CD8-positive, alpha-beta memory T cell (primary cell): ENCODE results near the gene MRFAP1L1. TPM values are rescaled to one million over a fixed set of nuclear protein-coding genes. Genes with fewer than 3 reads are reported as not detected.

Source experiments
- CTCF ChIA-PET: fragments of 350-600 bp; sonication (Branson Sonifier 250); formaldehyde crosslinking; loops from one replicate; lab custom pipeline; 2021; ENCODE audit warnings: antibody characterized with exemption; lab: Charles Lee
- POLR2A ChIA-PET: fragments of 350-600 bp; sonication (Branson Sonifier 250); formaldehyde crosslinking; loops from one replicate; lab custom pipeline; 2021; ENCODE audit warnings: antibody characterized with exemption; lab: Charles Lee
- DNase-seq, 5 donors: peaks; one replicate each; pipeline versions ENCODE4 v3.0.0 to v3.0.0-alpha.2; 2020 to 2022; ENCODE audit warnings: mixed read lengths in 1 of 5
- H3K27ac ChIP-seq: one replicate; pipeline ENCODE4 v1.7.0; 2013; ENCODE audit warnings: low read depth, mild to moderate bottlenecking, low read length, moderate library complexity
- H3K27me3 ChIP-seq: 2 replicates; pipeline ENCODE4 v1.7.0; 2013; ENCODE audit warnings: low read length, mild to moderate bottlenecking; ENCODE audit not compliant: insufficient read depth, poor library complexity, severe bottlenecking
- H3K36me3 ChIP-seq: 2 replicates; pipeline ENCODE4 v1.7.0; 2013; ENCODE audit warnings: mild to moderate bottlenecking, low read length, moderate library complexity; ENCODE audit not compliant: insufficient read depth
- H3K4me1 ChIP-seq: 2 replicates; pipeline ENCODE4 v1.7.0; 2013; ENCODE audit warnings: mild to moderate bottlenecking, low read length, moderate library complexity; ENCODE audit not compliant: insufficient read depth
- H3K4me3 ChIP-seq: 2 replicates; pipeline ENCODE4 v1.7.0; 2013; ENCODE audit warnings: mild to moderate bottlenecking, low read length
- H3K9me3 ChIP-seq: 2 replicates; pipeline ENCODE4 v1.7.0; 2013; ENCODE audit warnings: mild to moderate bottlenecking, low read length
- H3K27ac Mint-ChIP-seq, 8 donors: one replicate each; pipeline ENCODE4 v1.8.0; 2020 to 2021; ENCODE audit warnings: mixed read lengths in 8 of 8, mild to moderate bottlenecking in 6 of 8, inconsistent platforms in 3 of 8, moderate library complexity in 3 of 8
- H3K27me3 Mint-ChIP-seq, 2 donors: one replicate each; pipeline ENCODE4 v1.8.0; 2020 to 2021; ENCODE audit warnings: mixed read lengths in 2 of 2, mild to moderate bottlenecking in 1 of 2, moderate library complexity in 1 of 2
- H3K36me3 Mint-ChIP-seq, 3 donors: one replicate each; pipeline ENCODE4 v1.8.0; 2020 to 2021; ENCODE audit warnings: mixed read lengths in 3 of 3, inconsistent platforms in 1 of 3, mild to moderate bottlenecking in 1 of 3
- H3K4me1 Mint-ChIP-seq, 3 donors: one replicate each; pipeline ENCODE4 v1.8.0; 2020 to 2021; ENCODE audit warnings: mixed read lengths in 3 of 3, inconsistent platforms in 1 of 3, mild to moderate bottlenecking in 1 of 3
- H3K4me3 Mint-ChIP-seq, 7 donors: one replicate each; pipeline ENCODE4 v1.8.0; 2020 to 2021; ENCODE audit warnings: mixed read lengths in 7 of 7, mild to moderate bottlenecking in 6 of 7, moderate library complexity in 4 of 7, inconsistent platforms in 2 of 7
- H3K9me3 Mint-ChIP-seq, 5 donors: one replicate each; pipeline ENCODE4 v1.8.0; 2020 to 2022; ENCODE audit warnings: mixed read lengths in 5 of 5, mild to moderate bottlenecking in 3 of 5, moderate library complexity in 2 of 5, inconsistent platforms in 1 of 5
- polyA plus RNA-seq: library from polyadenylated mRNA; unstranded; fragments of 300-500 nt; fragmentation: Illumina TruSeq; gene quantifications from one replicate; pipeline ENCODE4 v1.2.3, GENCODE V29; 2021
- total RNA-seq, 2 experiments: library from RNA; stranded (reverse); gene quantifications; one replicate each; pipeline ENCODE4 v1.2.3, GENCODE V29; 2021

MRFAP1L1 gene
- total and polyA plus RNA-seq, 3 experiments from 2014 or later, result 54.9 to 142 (median 55.9) TPM

- DNase-seq, result no peak
- Histone ChIP-seq H3K4me3 (no peak overlapping the region), H3K36me3 (peaks cover 3% of the 10 kb centered on the region), H3K4me1 (peaks cover 34% of the 10 kb centered on the region), H3K27me3 (no peaks in the 10 kb centered on the region), H3K27ac (no peak overlapping the region), H3K9me3 (no peaks in the 10 kb centered on the region)
- peak overlapping the region in 6 of 7 donors; percentile 22 to 85 (median 41) for H3K4me3 Mint-ChIP-seq
- H3K27me3 Mint-ChIP-seq, result no peaks in the 10 kb centered on the region
- CTCF ChIA-PET, result interaction anchor here (0.7 to 29.4 kb wide), 12 partner anchors 9 to 387 kb away, joined by 3 to 369 read pairs (median 6); partner anchors contain the start of genes GRPEL1 and MRFAP1L1
- POLR2A ChIA-PET, result interaction anchor here (1.0 to 5.8 kb wide), 3 partner anchors 9 to 146 kb away, joined by 3 to 50 read pairs (median 4); partner anchors contain the start of gene MRFAP1L1
- peaks cover 0 to 19% (median 0%) of the 10 kb centered on the region in 3 donors for H3K36me3 Mint-ChIP-seq
- peaks cover 0 to 2% (median 0%) of the 10 kb centered on the region in 5 donors for H3K9me3 Mint-ChIP-seq
- H3K4me1 Mint-ChIP-seq, result peaks cover 29 to 49% (median 48%) of the 10 kb centered on the region in 3 donors
- H3K27ac Mint-ChIP-seq, result peak overlapping the region in 7 of 8 donors; percentile 22 to 87 (median 50)
Observed at GRCh38 chr4:6718932-6719610, 9.4 kb upstream of the MRFAP1L1 start.

GRCh38 chr4:6716958-6717655, 7.4 kb upstream of the MRFAP1L1 start:
- peak overlapping the region; percentile 83 to 97 (median 96) for H3K4me3 Mint-ChIP-seq
- no peak for DNase-seq
- no peaks in the 10 kb centered on the region for H3K27me3 Mint-ChIP-seq
- CTCF ChIA-PET, result interaction anchor here (0.7 to 29.4 kb wide), 14 partner anchors 10 to 353 kb away, joined by 3 to 369 read pairs (median 8); partner anchors contain the start of genes GRPEL1, MRFAP1 and TADA2B
- Histone ChIP-seq H3K36me3 (peaks cover 3% of the 10 kb centered on the region), H3K9me3 (no peaks in the 10 kb centered on the region), H3K4me1 (peaks cover 34% of the 10 kb centered on the region), H3K4me3 (peak overlapping the region; percentile 78), H3K27me3 (no peaks in the 10 kb centered on the region), H3K27ac (peak overlapping the region; percentile 80)
- H3K9me3 Mint-ChIP-seq, result peaks cover 0 to 2% (median 0%) of the 10 kb centered on the region in 5 donors
- H3K4me1 Mint-ChIP-seq, result peaks cover 29 to 49% (median 48%) of the 10 kb centered on the region in 3 donors
- peaks cover 0 to 19% (median 0%) of the 10 kb centered on the region in 3 donors for H3K36me3 Mint-ChIP-seq
- peak overlapping the region; percentile 85 to 98 (median 92) for H3K27ac Mint-ChIP-seq
- POLR2A ChIA-PET, result interaction anchor here (0.5 to 5.8 kb wide), 13 partner anchors 21 to 351 kb away, joined by 3 to 50 read pairs (median 7); partner anchors contain the start of genes GRPEL1 and MRFAP1

- peaks cover 29 to 48% (median 48%) of the 10 kb centered on the region in 3 donors for H3K4me1 Mint-ChIP-seq
- peak within 1 kb of the TSS; percentile 80 for H3K27ac ChIP-seq
- no peaks in the 10 kb centered on the region for H3K9me3 ChIP-seq
- no peaks in the 10 kb centered on the region for H3K27me3 ChIP-seq
- ChIA-PET POLR2A (interaction anchor here (0.6 to 5.8 kb wide), 17 partner anchors 18 to 352 kb away, joined by 3 to 50 read pairs (median 7); partner anchors contain the start of genes GRPEL1 and MRFAP1), CTCF (interaction anchor here (0.7 to 29.4 kb wide), 13 partner anchors 9 to 353 kb away, joined by 3 to 369 read pairs (median 9); partner anchors contain the start of genes GRPEL1, MRFAP1 and TADA2B)
- peaks cover 34% of the 10 kb centered on the region for H3K4me1 ChIP-seq
- H3K27me3 Mint-ChIP-seq, result no peaks in the 10 kb centered on the region
- H3K27ac Mint-ChIP-seq, result peak within 1 kb of the TSS; percentile 92 to 98 (median 96)
- H3K4me3 ChIP-seq, result peak within 1 kb of the TSS; percentile 78
- peaks cover 3% of the 10 kb centered on the region for H3K36me3 ChIP-seq
- peak; percentile 83 to 94 (median 92) for DNase-seq
- peaks cover 0 to 2% (median 0%) of the 10 kb centered on the region in 5 donors for H3K9me3 Mint-ChIP-seq
- peaks cover 0 to 19% (median 0%) of the 10 kb centered on the region in 3 donors for H3K36me3 Mint-ChIP-seq
- peak within 1 kb of the TSS; percentile 93 to 97 (median 96) for H3K4me3 Mint-ChIP-seq
Observed at GRCh38 chr4:6716018-6716911, 6.6 kb upstream of the MRFAP1L1 start, which contains the start of gene BLOC1S4. TSS of gene BLOC1S4 (plus strand) at chr4:6716174. CDS start at chr4:6716210, 36 bp downstream.

- Mint-ChIP-seq H3K9me3 (peaks cover 0 to 2% (median 0%) of the 10 kb centered on the region in 5 donors), H3K27ac (peak overlapping the region; percentile 92 to 98 (median 96)), H3K27me3 (no peaks in the 10 kb centered on the region), H3K36me3 (peaks cover 0 to 19% (median 0%) of the 10 kb centered on the region in 3 donors), H3K4me1 (peaks cover 29 to 50% (median 48%) of the 10 kb centered on the region in 3 donors), H3K4me3 (peak overlapping the region; percentile 93 to 97 (median 96))
- H3K27me3 ChIP-seq, result no peaks in the 10 kb centered on the region
- ChIA-PET POLR2A (interaction anchor here (0.6 to 5.8 kb wide), 9 partner anchors 18 to 353 kb away, joined by 3 to 50 read pairs (median 8); partner anchors contain the start of genes GRPEL1 and MRFAP1), CTCF (interaction anchor here (1.7 to 29.4 kb wide), 8 partner anchors 20 to 354 kb away, joined by 4 to 369 read pairs (median 16); partner anchors contain the start of genes GRPEL1 and MRFAP1)
- peak overlapping the region; percentile 78 for H3K4me3 ChIP-seq
- peaks cover 3% of the 10 kb centered on the region for H3K36me3 ChIP-seq
- peak overlapping the region; percentile 80 for H3K27ac ChIP-seq
- DNase-seq, result no peak
- peaks cover 34% of the 10 kb centered on the region for H3K4me1 ChIP-seq
- H3K9me3 ChIP-seq, result no peaks in the 10 kb centered on the region
Observed at GRCh38 chr4:6715704-6716017, 6.0 kb upstream of the MRFAP1L1 start.

GRCh38 chr4:6714954-6715353, 5.3 kb upstream of the MRFAP1L1 start:
- H3K4me1 ChIP-seq, result peaks cover 34% of the 10 kb centered on the region
- Mint-ChIP-seq H3K4me3 (peak overlapping the region in 4 of 7 donors; percentile 21 to 95 (median 52)), H3K4me1 (peaks cover 31 to 53% (median 50%) of the 10 kb centered on the region in 3 donors), H3K27ac (peak overlapping the region in 5 of 8 donors; percentile 33 to 96 (median 76)), H3K27me3 (no peaks in the 10 kb centered on the region), H3K9me3 (peaks cover 0 to 2% (median 0%) of the 10 kb centered on the region in 5 donors), H3K36me3 (peaks cover 0 to 19% (median 0%) of the 10 kb centered on the region in 3 donors)
- ChIA-PET POLR2A (interaction anchor here (1.6 to 5.8 kb wide), 5 partner anchors 25 to 74 kb away, joined by 8 to 50 read pairs (median 23); partner anchors contain the start of gene MRFAP1), CTCF (interaction anchor here (1.7 to 29.4 kb wide), 6 partner anchors 24 to 355 kb away, joined by 4 to 369 read pairs (median 52); partner anchors contain the start of genes GRPEL1 and MRFAP1)
- no peaks in the 10 kb centered on the region for H3K27me3 ChIP-seq
- no peak for DNase-seq
- H3K27ac ChIP-seq, result peak overlapping the region; percentile 80
- H3K36me3 ChIP-seq, result peaks cover 3% of the 10 kb centered on the region
- H3K4me3 ChIP-seq, result no peak overlapping the region
- no peaks in the 10 kb centered on the region for H3K9me3 ChIP-seq

GRCh38 chr4:6710996-6711395, 1.3 kb upstream of the MRFAP1L1 start:
- Mint-ChIP-seq H3K4me3 (peak overlapping the region in 5 of 7 donors; percentile 25 to 99 (median 37)), H3K4me1 (peaks cover 49 to 63% (median 62%) of the 10 kb centered on the region in 3 donors), H3K9me3 (peaks cover 0 to 2% (median 0%) of the 10 kb centered on the region in 5 donors), H3K36me3 (peaks cover 11 to 38% (median 15%) of the 10 kb centered on the region in 3 donors), H3K27ac (peak overlapping the region in 3 of 8 donors; percentile 12 to 100 (median 95)), H3K27me3 (no peaks in the 10 kb centered on the region)
- DNase-seq, result no peak
- no peak overlapping the region for H3K27ac ChIP-seq
- ChIA-PET CTCF (interaction anchor here (1.4 to 29.4 kb wide), 3 partner anchors 15 to 38 kb away, joined by 3 to 369 read pairs (median 18); a partner anchor contains a TSS), POLR2A (no interaction called here)
- H3K9me3 ChIP-seq, result no peaks in the 10 kb centered on the region
- no peak overlapping the region for H3K4me3 ChIP-seq
- no peaks in the 10 kb centered on the region for H3K27me3 ChIP-seq
- H3K4me1 ChIP-seq, result peaks cover 45% of the 10 kb centered on the region
- H3K36me3 ChIP-seq, result peaks cover 14% of the 10 kb centered on the region
